Activated B cell treated with CpG ODN at 0.5 μM for 24 hours (primary cell): ENCODE results near the gene CRADD. TPM values are rescaled to one million over a fixed set of nuclear protein-coding genes. Genes with fewer than 3 reads are reported as not detected.
"Not testable (repeated sequence)": the region's sequence is repeated elsewhere in the genome, so short reads cannot be mapped to it uniquely, and the experiment has no call there.

Source experiments
- ATAC-seq: fragments of 200-7000 bp; cut with Tn5 transposase; one replicate; pipeline ENCODE4 v1.10.0; 2021; ENCODE audit warnings: low read depth, mild to moderate bottlenecking, moderate library complexity
- CTCF ChIA-PET: fragments of 350-600 bp; sonication (Branson Sonifier 250); formaldehyde crosslinking; loops from one replicate; lab custom pipeline; 2021; ENCODE audit warnings: antibody characterized with exemption; lab: Charles Lee
- POLR2A ChIA-PET: fragments of 350-600 bp; sonication (Branson Sonifier 250); formaldehyde crosslinking; loops from one replicate; lab custom pipeline; 2021; ENCODE audit warnings: antibody characterized with exemption; lab: Charles Lee
- DNase-seq: peaks from one replicate; pipeline ENCODE4 v3.0.0; 2022
- H3K27ac Mint-ChIP-seq: one replicate; pipeline ENCODE4 v1.8.0; 2020; ENCODE audit warnings: mixed read lengths
- H3K27me3 Mint-ChIP-seq: one replicate; pipeline ENCODE4 v1.8.0; 2021; ENCODE audit warnings: mixed read lengths
- H3K36me3 Mint-ChIP-seq: one replicate; pipeline ENCODE4 v1.8.0; 2021; ENCODE audit warnings: low read depth, mixed read lengths
- H3K4me1 Mint-ChIP-seq: one replicate; pipeline ENCODE4 v1.8.0; 2021; ENCODE audit warnings: mixed read lengths
- H3K4me3 Mint-ChIP-seq: one replicate; pipeline ENCODE4 v1.8.0; 2020; ENCODE audit warnings: mild to moderate bottlenecking, mixed read lengths
- H3K9me3 Mint-ChIP-seq: one replicate; pipeline ENCODE4 v1.8.0; 2020; ENCODE audit warnings: mixed read lengths
- intact Hi-C: fragments of 100-400 bp; cut with micrococcal nuclease; formaldehyde crosslinking; loops from one replicate; pipeline ENCODE4 v1.15.1; 2024
- total RNA-seq: library from RNA; stranded (reverse); gene quantifications from 2 replicates; pipeline ENCODE4 v1.2.3, GENCODE V29; 2022
- TF ChIP-seq, protein P1 (sequence below): fragments of 200-600 bp; IDR thresholded peaks from one replicate; pipeline ENCODE4 v1.8.0; 2022; ENCODE audit warnings: antibody characterized with exemption, mild to moderate bottlenecking

CRADD gene
- total RNA-seq, 1 donor from 2014 or later: 15.3 TPM

DNA sequence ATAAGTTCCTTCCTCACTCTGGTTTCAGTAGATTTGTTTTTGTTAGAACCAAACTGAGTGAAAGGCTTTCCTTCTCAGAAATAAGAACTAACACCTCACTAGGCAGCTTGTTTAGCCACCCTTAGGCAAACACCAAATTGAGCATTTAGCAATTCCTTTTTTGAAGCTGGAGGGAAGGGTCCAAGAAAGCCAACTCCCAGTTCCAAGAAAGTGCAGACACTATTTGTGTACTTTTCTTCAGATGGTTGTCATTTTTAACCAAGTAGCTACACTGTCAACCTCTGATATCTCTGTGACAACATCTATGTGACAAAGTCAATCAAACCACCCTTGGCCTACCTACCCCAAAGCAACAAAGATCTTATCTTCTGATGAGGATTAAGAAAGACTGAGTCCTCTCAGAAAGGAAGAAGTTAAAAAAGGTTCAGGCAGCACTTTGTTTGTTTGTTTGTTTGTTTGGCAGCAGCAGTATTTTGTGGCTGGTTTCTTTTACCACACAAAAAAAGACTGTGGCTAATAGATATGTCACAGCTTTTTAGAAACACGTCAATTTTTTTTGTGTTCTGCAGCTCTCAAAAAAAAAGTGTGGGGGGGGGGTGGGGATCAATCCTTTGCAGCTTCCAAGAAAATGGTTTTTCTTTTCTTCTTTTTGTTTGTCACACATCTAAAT, 203.8 kb downstream of the CRADD start:
- no peak overlapping the region for H3K4me3 Mint-ChIP-seq
- POLR2A ChIA-PET: no interaction called here
- peaks cover 10% of the 10 kb centered on the region for H3K9me3 Mint-ChIP-seq
- no peak for DNase-seq
- no peaks in the 10 kb centered on the region for H3K27me3 Mint-ChIP-seq
- intact Hi-C loops: no loop called here
- no peaks in the 10 kb centered on the region for H3K4me1 Mint-ChIP-seq
- TF ChIP-seq, protein P1, sequence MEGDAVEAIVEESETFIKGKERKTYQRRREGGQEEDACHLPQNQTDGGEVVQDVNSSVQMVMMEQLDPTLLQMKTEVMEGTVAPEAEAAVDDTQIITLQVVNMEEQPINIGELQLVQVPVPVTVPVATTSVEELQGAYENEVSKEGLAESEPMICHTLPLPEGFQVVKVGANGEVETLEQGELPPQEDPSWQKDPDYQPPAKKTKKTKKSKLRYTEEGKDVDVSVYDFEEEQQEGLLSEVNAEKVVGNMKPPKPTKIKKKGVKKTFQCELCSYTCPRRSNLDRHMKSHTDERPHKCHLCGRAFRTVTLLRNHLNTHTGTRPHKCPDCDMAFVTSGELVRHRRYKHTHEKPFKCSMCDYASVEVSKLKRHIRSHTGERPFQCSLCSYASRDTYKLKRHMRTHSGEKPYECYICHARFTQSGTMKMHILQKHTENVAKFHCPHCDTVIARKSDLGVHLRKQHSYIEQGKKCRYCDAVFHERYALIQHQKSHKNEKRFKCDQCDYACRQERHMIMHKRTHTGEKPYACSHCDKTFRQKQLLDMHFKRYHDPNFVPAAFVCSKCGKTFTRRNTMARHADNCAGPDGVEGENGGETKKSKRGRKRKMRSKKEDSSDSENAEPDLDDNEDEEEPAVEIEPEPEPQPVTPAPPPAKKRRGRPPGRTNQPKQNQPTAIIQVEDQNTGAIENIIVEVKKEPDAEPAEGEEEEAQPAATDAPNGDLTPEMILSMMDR: no peak
- no peak for ATAC-seq
- CTCF ChIA-PET: no interaction called here
- peaks cover 9% of the 10 kb centered on the region for H3K36me3 Mint-ChIP-seq
- H3K27ac Mint-ChIP-seq: no peak overlapping the region

DNA sequence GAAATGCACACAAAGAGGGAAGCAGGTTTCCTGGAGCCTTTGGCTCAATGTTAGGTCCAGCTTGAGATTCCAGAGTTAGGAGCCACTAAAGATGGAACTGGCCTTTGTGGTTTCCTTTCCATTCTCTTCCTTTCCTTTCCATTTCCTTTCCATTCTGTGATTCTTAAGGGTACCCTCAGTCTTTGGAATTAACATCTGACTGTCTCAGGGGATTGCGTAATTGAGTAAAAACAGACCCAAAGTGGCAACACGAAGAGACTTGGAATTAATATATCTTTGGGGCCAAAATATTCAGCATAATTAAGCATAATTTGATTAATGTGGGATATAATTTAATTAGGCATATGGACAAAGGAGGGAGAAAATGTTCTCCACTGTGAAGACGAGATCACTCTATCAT, 205.6 kb downstream of the CRADD start:
- CTCF ChIA-PET: no interaction called here
- ATAC-seq: no peak

DNA sequence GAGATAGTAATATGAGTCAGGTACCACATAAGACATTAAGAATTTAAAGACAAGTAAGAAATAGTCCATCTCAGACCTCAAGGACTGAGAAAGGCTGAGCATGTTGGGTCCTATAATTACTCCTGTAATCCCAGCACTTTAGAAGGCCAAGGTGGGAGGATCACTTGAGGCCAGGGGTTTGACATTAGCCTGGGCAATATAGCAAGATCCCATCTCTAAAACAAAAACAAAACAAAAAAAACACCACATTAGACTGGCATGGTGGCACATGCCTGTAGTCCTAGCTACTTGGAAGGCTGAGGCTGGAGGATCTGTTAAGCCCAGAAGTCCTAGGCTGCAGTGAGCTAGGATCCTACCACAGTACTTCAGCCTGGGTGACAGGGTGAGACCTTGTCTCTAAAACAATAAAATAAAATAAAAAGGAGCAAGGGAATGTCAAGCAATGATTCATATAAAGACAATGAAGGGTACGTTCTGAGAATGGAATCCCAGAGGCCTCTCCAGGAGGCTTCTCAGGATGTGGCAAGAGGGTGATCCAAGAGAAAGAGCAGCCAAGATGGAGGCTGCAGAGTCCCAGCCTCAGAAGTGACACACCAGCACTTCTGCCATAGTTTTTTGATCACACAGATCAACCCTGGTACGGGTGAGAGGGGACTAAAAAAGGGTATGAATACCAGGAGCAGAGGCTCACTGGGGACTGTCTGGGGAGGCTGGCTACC, 206.4 kb downstream of the CRADD start:
- no peaks in the 10 kb centered on the region for H3K36me3 Mint-ChIP-seq
- TF ChIP-seq, protein P1: no peak
- ChIA-PET CTCF (no interaction called here), POLR2A (no interaction called here)
- no peak overlapping the region for H3K4me3 Mint-ChIP-seq
- no peaks in the 10 kb centered on the region for H3K27me3 Mint-ChIP-seq
- no peak overlapping the region for H3K27ac Mint-ChIP-seq
- no peaks in the 10 kb centered on the region for H3K9me3 Mint-ChIP-seq
- no peak for ATAC-seq
- DNase-seq: no peak
- intact Hi-C loops: no loop called here
- no peaks in the 10 kb centered on the region for H3K4me1 Mint-ChIP-seq

More for the DNA sequence above, 205.6 kb downstream of the CRADD start:
- Mint-ChIP-seq H3K36me3 (no peaks in the 10 kb centered on the region), H3K27ac (no peak overlapping the region), H3K4me3 (no peak overlapping the region), H3K9me3 (no peaks in the 10 kb centered on the region), H3K4me1 (no peaks in the 10 kb centered on the region), H3K27me3 (no peaks in the 10 kb centered on the region)
- TF ChIP-seq, protein P1: no peak
- intact Hi-C loops: no loop called here
- POLR2A ChIA-PET: interaction anchor here (0.6 kb wide), 1 partner anchor 1074 kb away, joined by 10 read pairs; no protein-coding TSS in a partner anchor
- DNase-seq: no peak

DNA sequence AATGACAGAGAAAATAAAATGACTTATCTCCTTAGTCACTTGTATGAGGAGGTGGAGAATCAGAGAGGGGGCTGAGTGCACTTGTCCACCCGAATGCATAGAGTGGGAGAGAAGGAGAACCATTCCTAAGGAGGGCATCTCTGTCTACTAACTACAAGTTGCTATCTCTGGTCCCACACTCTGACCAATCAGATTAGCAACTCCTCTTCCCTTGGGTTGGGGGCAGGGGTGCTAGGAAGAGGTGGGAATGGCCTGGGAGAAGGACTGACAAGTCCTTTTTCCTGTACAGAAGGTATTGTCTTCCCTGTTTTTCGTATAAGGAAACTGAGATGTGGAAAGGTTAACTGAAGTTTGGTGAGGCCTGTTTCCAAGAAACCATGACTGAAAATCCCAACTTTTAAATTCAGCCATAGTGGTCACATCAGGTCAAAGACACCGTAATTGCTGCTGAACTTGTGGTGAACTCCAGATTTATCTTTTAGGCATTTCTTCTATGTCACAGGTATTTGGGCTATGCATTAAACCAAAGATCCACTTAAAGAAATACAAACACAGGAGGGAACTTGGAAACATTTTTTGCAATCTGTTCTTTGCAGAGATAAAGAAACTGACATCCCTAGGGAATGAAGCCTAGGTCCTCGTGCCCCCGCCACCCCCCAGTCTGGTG, 207.8 kb downstream of the CRADD start:
- H3K4me3 Mint-ChIP-seq: no peak overlapping the region
- TF ChIP-seq, protein P1: no peak
- no peaks in the 10 kb centered on the region for H3K27me3 Mint-ChIP-seq
- H3K27ac Mint-ChIP-seq: no peak overlapping the region
- intact Hi-C loops: no loop called here
- no peak for ATAC-seq
- no peaks in the 10 kb centered on the region for H3K9me3 Mint-ChIP-seq
- H3K4me1 Mint-ChIP-seq: no peaks in the 10 kb centered on the region
- CTCF ChIA-PET: no interaction called here
- H3K36me3 Mint-ChIP-seq: no peaks in the 10 kb centered on the region
- POLR2A ChIA-PET: no interaction called here
- no peak for DNase-seq

DNA sequence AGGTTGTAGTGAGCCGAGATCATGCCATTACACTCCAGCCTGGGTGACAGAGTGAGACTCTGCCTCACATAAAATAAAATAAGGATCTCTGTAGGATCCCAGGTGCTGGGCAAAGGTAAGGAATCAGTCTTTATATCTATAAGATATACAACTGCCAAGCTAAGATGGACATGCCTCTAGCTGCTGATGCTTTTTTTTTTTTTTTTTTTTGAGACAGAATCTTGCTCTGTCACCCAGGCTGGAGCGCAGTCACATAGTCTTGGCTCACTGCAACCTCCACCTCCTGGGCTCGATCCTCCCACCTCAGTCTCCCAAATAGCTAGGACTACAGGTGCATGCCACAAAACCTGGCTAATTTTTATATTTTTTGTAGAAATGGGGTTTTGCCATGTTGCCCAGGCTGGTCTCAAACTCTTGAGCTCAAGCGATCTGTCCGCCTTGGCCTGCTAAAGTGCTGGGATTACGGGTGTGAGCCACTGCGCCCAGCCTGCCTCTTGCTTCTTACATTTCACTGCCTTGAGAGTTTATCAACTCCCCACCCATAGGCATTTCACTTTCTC, 208.9 kb downstream of the CRADD start:
- CTCF ChIA-PET, H3K4me1 Mint-ChIP-seq, DNase-seq, intact Hi-C loops, H3K27me3 Mint-ChIP-seq, H3K36me3 Mint-ChIP-seq, H3K27ac Mint-ChIP-seq, H3K4me3 Mint-ChIP-seq, H3K9me3 Mint-ChIP-seq, ATAC-seq, POLR2A ChIA-PET: not testable (repeated sequence)
